Left renal cortex interstitium (tissue), 4 donors: ENCODE results near the gene DNAJA4. TPM values are rescaled to one million over a fixed set of nuclear protein-coding genes. Genes with fewer than 3 reads are reported as not detected.
A peak's percentile ranks its signal among the peaks of the same experiment; 100 is the strongest.
"Not testable (repeated sequence)": the region's sequence is repeated elsewhere in the genome, so short reads cannot be mapped to it uniquely, and the experiment has no call there.

ENCODE experiments used
- DNase-seq, 4 donors: peaks; one replicate each; pipeline ENCODE4 v3.0.0-alpha.2; 2013; ENCODE audit warnings: low read depth in 4 of 4, low spot score in 2 of 4, missing footprints in 1 of 4
- polyA plus RNA-seq, 4 donors: library from polyadenylated mRNA; unstranded; fragments of 120-200 nt; gene quantifications; one replicate each; pipeline ENCODE4 v1.2.1, GENCODE V29; 2013; ENCODE audit not compliant: insufficient read length in 4 of 4

Gene DNAJA4
- polyA plus RNA-seq, 4 donors, result 18.6 to 34.8 (median 26.6) TPM

DNA sequence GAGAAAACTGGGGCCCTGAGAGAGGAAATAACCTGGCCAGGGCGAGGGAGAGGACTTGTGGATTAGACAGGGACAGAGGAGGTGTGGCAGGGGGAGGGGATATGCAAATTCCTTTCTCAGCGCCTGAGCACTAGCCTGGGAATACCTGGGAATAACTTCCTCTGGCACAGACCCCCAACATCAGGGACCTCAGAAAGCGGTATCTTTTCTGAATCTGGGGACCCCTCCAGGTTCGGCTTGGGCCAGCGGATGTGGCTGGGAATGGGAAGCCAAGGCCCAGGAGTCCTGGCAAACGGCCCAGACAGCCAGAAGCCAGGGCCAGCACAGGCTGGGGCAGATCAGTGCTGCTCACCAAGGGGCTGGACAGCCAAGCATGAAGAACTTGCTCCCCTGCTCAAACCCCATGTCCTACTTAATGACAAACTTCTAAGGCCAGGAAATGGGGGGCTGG, 20.8 kb upstream of the DNAJA4 start:
- peak in 1 of 4 donors; percentile 19 for DNase-seq

GRCh38 chr15:78244101-78244500, 20.3 kb upstream of the DNAJA4 start:
- DNase-seq, result no peak

- DNase-seq, result no peak
Observed at GRCh38 chr15:78244893-78245292, 19.5 kb upstream of the DNAJA4 start.

GRCh38 chr15:78245392-78245791, 19.0 kb upstream of the DNAJA4 start:
- DNase-seq, result not testable (repeated sequence)

DNA sequence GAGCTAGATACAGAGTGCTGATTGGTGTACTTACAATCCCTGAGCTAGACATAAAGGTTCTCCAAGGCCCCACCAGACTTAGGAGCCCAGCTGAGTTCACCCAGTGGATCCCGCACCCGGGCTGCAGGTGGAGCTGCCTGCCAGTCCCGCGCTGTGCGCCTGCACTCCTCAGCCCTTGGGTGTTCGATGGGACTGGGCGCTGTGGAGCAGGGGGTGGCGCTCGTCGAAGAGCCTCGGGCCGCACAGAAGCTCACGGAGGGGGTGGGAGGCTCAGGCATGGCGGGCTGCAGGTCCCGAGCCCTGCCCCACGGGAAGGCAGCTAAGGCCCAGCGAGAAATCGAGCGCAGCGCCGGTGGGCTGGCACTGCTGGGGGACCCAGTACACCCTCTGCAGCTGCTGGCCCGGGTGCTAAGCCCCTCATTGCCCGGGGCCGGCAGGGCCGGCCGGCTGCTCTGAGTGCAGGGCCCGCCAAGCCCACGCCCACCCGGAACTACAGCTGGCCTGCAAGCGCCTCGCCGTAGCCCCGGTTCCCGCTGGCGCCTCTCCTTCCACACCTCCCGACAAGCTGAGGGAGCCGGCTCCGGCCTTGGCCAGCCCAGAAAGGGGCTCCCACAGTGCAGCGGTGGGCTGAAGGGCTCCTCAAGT, 18.3 kb upstream of the DNAJA4 start:
- DNase-seq, result not testable (repeated sequence)

DNA sequence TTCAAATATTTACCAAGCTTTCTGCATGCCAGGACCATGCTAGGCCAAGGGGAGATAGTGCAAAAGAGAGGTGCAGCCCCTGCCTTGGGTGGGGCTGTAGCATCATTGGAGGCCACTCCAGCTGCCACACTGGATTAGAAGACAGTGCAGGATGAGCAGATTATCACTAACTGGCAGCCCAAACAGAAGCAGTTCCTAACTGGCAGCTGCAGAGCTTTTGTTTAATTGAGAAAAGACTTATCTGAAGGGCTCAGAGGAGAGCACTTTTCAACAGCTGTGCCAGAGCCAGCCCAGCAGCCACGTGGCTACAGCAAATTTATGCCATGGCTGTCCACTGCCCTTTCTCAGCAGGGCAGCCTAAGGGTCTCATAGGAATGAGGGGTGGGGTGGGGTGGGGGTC, 16.5 kb upstream of the DNAJA4 start:
- no peak for DNase-seq

DNA sequence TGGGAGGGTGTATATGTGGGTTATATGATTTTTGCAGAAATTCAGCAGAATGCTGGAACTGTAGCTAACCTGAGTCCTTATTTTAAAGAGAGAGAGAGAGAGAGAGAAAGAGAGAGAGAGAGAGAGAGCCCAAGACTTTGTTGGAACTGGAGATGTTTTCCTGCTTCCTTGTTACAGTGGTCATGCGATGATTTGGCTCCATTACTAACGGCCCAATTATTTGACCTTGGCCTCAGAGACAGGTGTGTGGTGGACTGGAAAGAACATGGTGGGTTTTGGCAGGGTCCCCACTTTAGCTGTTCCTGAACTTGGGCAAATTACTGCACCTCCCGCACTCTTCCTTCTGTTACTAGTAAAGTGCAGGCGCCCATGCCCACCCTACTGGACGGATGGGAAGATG, 15.2 kb upstream of the DNAJA4 start:
- no peak for DNase-seq

- DNase-seq, result no peak
Observed at GRCh38 chr15:78251136-78251535, 13.2 kb upstream of the DNAJA4 start.

DNA sequence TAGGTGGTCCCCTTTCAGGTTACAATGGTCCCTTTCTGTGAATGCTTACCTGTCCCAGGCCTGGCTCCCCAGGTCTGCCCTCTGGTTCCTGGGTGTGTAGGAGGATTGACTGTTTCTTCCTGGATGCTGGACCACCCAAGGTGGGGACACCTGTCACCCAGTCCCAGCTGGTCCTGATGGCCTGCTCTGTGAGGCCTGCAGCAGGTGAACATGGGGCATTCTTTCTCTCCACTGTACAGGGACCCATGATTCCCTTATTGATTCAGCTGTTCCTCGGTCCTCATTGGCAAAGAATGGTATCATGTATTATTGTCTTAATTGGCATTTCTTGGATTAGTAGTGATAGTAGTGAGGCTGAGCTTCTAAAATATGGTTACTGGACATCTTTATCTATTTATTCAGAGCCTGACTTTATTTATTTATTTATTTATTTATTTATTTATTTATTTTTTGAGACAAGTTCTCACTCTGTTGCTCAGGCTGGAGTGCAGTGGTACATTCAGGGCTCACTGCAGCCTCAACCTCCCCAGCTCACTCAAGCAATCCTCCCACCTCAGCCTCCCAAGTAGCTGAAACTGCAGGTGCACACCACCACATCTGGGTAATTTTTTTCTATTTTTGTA, 8.8 kb upstream of the DNAJA4 start:
- no peak for DNase-seq

- DNase-seq, result no peak
Observed at GRCh38 chr15:78256044-78256437, 8.3 kb upstream of the DNAJA4 start.

- no peak for DNase-seq
Observed at GRCh38 chr15:78257681-78258080, 6.7 kb upstream of the DNAJA4 start.

DNA sequence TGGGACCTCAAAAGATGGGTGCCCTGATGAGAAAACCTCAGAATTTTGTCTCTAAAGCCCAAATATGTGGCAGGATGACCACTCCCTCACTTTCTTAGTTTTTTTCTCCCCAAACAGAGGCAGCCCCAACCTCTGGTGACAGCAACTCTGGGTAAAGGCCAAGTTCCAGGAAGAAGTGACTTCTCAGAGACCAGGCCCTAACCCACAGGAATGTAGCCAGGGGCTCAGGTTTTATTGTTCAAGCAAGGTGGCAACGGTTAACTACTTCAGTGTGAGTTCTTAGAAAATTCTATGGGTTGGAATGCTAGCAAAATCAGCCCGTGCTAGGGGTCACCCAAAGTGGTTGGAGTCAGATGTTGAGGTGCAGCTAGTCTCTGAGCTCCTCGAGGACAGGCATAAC, 5.1 kb upstream of the DNAJA4 start:
- DNase-seq, result no peak

DNA sequence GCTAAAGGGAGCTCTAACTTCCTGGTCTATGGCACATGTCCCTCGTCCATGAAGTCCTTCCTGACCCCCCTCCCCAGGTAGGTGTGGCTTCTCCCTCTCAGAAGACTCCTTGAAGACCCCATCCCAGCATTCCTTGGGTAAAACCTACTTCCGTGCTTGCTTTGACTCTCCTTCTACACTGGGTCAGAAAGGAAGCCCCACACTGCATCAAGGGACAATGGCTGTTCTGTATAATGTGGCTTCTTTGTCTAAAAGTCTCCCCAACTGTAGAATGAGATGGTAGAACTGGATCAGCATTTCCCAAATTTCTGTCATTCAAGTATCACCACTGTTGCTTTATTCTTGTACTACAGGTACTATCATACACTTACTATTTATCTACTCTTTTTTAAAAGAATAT, 3.9 kb upstream of the DNAJA4 start:
- no peak for DNase-seq

DNA sequence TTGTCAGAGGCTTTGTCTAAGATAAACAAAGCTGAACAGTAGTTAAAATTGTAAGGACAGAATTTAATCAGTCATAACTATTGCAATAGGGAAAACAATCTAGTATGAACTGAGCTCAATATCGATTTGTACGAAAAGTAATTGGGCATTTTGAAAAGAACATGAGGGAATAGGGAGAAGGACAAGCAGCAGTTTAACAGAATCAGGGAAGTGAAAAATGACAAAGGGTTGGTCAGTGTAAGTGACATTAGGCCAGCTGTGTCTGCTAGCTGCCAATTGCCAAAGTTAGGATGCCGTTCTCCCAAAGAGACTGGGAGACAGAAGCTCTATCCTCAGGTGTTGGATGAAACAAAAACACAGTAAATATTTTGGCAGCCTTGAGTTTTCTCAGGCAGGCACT, 3.3 kb upstream of the DNAJA4 start:
- DNase-seq, result no peak

- DNase-seq, result no peak
Observed at GRCh38 chr15:78263351-78263781, 996 bp upstream of the DNAJA4 start.

- no peak for DNase-seq
Observed at GRCh38 chr15:78263907-78264303, 457 bp upstream of the DNAJA4 start.

DNA sequence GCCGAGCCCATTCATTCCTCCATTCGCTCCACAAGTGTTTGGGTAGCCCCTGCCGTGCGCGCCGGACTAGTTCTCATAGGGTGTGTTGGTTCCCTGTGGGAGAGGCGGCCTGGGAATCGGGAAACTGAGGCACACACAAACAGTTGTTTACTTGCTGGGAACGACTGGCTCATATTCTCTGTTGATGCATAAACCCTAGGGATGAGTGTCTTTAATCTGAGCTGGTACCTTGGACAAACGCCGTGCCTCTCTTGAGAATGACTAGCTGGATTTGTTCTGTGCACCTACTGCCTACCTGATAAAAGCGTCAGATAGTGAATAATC, 737 bp downstream of the DNAJA4 start:
- DNase-seq, result no peak

- no peak for DNase-seq
Observed at GRCh38 chr15:78265752-78266224, 1.4 kb downstream of the DNAJA4 start.

GRCh38 chr15:78266229-78266628, 1.9 kb downstream of the DNAJA4 start:
- DNase-seq, result no peak

DNA sequence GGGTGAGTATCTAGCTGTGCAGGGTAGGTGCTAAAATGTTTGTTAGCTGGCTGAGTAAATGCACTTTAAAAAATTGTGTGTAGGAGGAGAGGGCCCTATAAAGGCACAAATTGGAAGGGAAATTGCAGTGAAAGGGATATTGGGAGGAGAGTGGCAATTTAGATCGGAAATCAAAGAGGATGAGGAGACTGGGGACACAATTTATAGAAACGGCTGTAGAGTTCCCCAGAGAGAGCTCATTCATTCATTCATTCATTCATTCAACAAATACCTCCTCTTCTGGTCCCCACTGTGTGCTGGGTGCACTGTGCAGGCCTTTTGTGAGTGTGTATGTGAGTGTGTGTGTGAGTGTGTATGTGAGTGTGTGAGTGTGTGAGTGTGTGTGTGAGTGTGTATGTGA, 2.4 kb downstream of the DNAJA4 start:
- no peak for DNase-seq

- DNase-seq, result no peak
Observed at GRCh38 chr15:78272316-78272715, 8.0 kb downstream of the DNAJA4 start.

- no peak for DNase-seq
Observed at GRCh38 chr15:78272776-78273175, 8.4 kb downstream of the DNAJA4 start.

GRCh38 chr15:78274994-78275393, 10.6 kb downstream of the DNAJA4 start:
- DNase-seq, result no peak
